Measurements from ENCODE around the gene PPP2R2D.

Gene PPP2R2D

GRCh38 chr10:131925011-131925649 lies 24.3 kb downstream of the PPP2R2D start:
- TF ChIP-seq CTCF (IDR thresholded peaks at IDR 0.05): no peak
- no peak overlapping the region for H3K27ac ChIP-seq
- H3K4me3 ChIP-seq: no peak overlapping the region
- DNase-seq (ENCODE audit: low spot score): no peak

DNA sequence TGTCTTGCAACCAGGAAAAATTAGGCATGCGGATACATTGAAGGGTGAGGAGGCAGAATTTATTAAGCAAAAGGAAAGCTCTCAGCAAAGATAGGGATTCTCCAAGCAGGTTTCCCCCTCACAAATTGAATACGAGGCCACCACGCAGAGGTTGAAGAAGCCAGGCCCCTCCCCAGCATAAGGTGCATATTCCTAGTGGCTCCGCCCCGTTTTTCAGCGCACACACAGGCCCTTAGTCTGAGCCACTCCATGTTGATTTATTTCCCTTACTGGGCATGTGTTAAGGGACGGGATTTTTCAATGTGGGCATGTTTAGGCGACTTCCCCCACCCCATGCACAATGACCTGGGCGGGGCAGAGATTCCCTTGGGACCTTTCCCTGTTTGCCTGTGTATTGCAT lies 24.9 kb downstream of the PPP2R2D start:
- Histone ChIP-seq H3K4me3 (no peak overlapping the region), H3K27ac (no peak overlapping the region)
- no peak for TF ChIP-seq CTCF (IDR thresholded peaks at IDR 0.05)
- no peak for DNase-seq (ENCODE audit: low spot score)

GRCh38 chr10:131926253-131926652 lies 25.4 kb downstream of the PPP2R2D start:
- no peak overlapping the region for H3K4me3 ChIP-seq
- no peak for TF ChIP-seq CTCF (IDR thresholded peaks at IDR 0.05)
- DNase-seq (ENCODE audit: low spot score): no peak
- H3K27ac ChIP-seq: no peak overlapping the region

GRCh38 chr10:131926743-131927595 lies 26.2 kb downstream of the PPP2R2D start:
- H3K27ac ChIP-seq: no peak overlapping the region

GRCh38 chr10:131928248-131929095 lies 27.7 kb downstream of the PPP2R2D start:
- H3K4me3 ChIP-seq: no peak overlapping the region
- no peak for DNase-seq (ENCODE audit: low spot score)
- no peak overlapping the region for H3K27ac ChIP-seq
- TF ChIP-seq CTCF (IDR thresholded peaks at IDR 0.05): no peak

More at GRCh38 chr10:131926743-131927595, 26.2 kb downstream of the PPP2R2D start:
- TF ChIP-seq CTCF (IDR thresholded peaks at IDR 0.05): no peak
- H3K4me3 ChIP-seq: no peak overlapping the region
- no peak for DNase-seq (ENCODE audit: low spot score)

DNA sequence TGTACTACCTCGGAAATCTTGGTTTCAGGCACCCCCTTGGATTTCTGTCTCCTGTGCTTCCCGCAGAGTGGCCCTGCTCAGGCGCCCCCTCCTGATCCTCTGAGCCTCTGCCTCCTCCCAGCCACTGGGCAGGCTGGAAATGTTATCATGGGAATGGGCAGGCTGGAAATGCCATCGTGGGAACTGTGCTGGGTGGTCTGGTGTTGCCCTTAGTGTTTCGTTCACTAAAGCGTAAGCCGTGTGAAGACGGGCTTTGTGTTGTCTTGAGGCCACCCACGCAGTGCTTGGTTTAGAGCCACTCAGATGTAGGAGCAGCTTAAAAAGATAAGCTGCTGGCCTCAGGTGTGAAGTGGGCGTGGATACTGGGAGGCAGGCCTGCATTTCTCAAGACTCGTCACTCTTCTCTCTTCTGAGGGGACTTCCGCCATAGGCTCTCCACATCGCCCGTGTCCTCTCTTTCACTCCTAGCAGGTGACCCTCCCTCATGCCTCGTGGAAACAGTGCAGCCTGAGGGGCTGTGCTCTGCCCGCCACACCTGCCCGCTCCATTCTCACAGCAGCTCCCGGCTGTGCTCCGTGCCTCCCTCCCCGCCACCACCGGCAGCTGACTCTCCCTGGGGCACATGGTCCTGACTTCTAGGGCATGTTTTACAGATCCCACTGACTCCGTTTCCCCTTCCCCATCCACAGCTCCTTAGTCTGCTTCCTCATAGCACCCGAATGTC lies 28.5 kb downstream of the PPP2R2D start:
- DNase-seq (ENCODE audit: low spot score): no peak
- no peak overlapping the region for H3K4me3 ChIP-seq
- no peak for TF ChIP-seq CTCF (IDR thresholded peaks at IDR 0.05)
- no peak overlapping the region for H3K27ac ChIP-seq
